Colonic mucosa (tissue), 4 donors: ENCODE measurements around the gene NCOA1. TPM values are rescaled to one million over a fixed set of nuclear protein-coding genes. Genes with fewer than 3 reads are reported as not detected.
A peak's percentile ranks its signal among the peaks of the same experiment; 100 is the strongest.

ENCODE experiments used
- DNase-seq: peaks from one replicate; pipeline ENCODE4 v3.0.0-alpha.2; 2020
- H3K27ac ChIP-seq: fragments of 200-600 bp; one replicate; pipeline ENCODE4 v1.8.0; 2021
- H3K27me3 ChIP-seq: fragments of 200-600 bp; one replicate; pipeline ENCODE4 v1.8.0; 2021
- H3K36me3 ChIP-seq: fragments of 200-600 bp; one replicate; pipeline ENCODE4 v1.8.0; 2021
- H3K4me1 ChIP-seq: fragments of 200-600 bp; one replicate; pipeline ENCODE4 v1.8.0; 2021; ENCODE audit warnings: mild to moderate bottlenecking
- H3K4me3 ChIP-seq: fragments of 200-600 bp; one replicate; pipeline ENCODE4 v1.8.0; 2021
- H3K9ac ChIP-seq, 2 donors: one replicate each; pipeline ENCODE4 v1.7.0; 2013; ENCODE audit warnings: control low read depth in 2 of 2, low read depth in 2 of 2, low read length in 2 of 2
- H3K9me3 ChIP-seq: fragments of 200-600 bp; one replicate; pipeline ENCODE4 v1.8.0; 2021
- intact Hi-C: fragments of 100-400 bp; cut with DNase I; formaldehyde crosslinking; loops from one replicate; pipeline ENCODE4 v1.14.1; 2022
- total RNA-seq, 2 donors: library from RNA; stranded (reverse); fragmentation: NEBNext Ultra II Directional in 1 of 2; extraction: Animal tissue kit (Norgen Biotek cat#: 25700) in 1 of 2; gene quantifications; one replicate each; pipeline ENCODE4 v1.2.1, GENCODE V29; 2021
- TF ChIP-seq, protein P1 (sequence below): fragments of 200-600 bp; IDR thresholded peaks from one replicate; pipeline ENCODE4 v1.8.0; 2022; ENCODE audit warnings: antibody characterized with exemption, mild to moderate bottlenecking
- donor health status: healthy.
- donor health status: DM: no; HTN: no; CAD: no.
- donor health status: DM: no; HTN: no; CAD: no.

The NCOA1 gene
- 10 to 100 TPM; 24.8 to 35.2 TPM for total RNA-seq

DNA sequence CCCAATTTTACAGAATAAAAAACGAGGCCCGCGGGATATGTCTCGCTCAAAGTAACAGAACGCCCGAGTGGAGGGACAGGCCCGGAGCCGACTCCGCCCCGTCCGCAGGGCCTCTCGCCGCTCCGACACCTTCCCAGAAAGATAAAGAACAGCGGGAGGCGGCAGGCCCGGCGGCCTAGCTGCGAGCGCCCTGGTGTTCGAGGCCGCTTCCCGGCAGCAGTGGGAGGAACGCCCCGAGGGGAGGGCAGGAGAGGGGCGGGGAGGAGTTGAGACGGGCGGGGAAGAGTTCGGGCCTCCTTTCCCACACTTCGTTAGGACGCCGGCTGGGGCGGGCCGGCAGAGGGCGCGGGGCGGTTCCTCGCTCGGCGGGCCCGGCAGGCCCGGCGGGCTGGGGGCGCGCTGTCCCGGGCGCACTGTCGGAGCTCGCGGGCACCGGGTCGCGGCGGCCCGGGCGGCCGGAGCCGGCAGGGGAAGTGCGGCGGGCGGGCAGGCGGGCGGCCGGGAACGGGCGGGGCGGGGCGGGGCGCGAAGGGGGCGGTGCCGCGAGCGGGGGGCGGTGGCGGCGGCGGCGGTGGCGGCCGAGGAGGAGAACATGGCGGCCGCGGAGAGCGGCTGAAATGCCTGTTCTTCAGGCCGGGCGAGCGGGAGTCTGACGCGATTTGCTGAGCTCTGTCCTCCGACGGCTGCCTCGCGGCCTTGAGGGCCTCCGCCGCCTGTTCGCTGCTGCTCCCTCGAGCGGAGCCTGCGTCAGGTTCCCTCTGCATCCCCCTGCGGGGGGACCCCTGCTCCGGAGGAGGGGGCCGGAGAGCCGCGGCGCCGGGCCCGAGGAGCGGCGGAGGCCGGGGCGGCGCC, at the start of gene NCOA1:
Gene NCOA1 (plus strand): TSS at position 565 of the 852 bp plus-strand sequence. CDS start 167,424 bp downstream, outside the sequence.
- Histone ChIP-seq H3K27ac (peak within 1 kb of the TSS; percentile 92), H3K9ac (peak within 1 kb of the TSS; percentile 78 to 79), H3K36me3 (no peaks in the 10 kb centered on the region), H3K4me1 (no peaks in the 10 kb centered on the region), H3K27me3 (no peaks in the 10 kb centered on the region), H3K4me3 (peak within 1 kb of the TSS; percentile 71), H3K9me3 (no peaks in the 10 kb centered on the region)
- DNase-seq = peak; percentile 93
- intact Hi-C loops = no loop called here
- TF ChIP-seq, protein P1, sequence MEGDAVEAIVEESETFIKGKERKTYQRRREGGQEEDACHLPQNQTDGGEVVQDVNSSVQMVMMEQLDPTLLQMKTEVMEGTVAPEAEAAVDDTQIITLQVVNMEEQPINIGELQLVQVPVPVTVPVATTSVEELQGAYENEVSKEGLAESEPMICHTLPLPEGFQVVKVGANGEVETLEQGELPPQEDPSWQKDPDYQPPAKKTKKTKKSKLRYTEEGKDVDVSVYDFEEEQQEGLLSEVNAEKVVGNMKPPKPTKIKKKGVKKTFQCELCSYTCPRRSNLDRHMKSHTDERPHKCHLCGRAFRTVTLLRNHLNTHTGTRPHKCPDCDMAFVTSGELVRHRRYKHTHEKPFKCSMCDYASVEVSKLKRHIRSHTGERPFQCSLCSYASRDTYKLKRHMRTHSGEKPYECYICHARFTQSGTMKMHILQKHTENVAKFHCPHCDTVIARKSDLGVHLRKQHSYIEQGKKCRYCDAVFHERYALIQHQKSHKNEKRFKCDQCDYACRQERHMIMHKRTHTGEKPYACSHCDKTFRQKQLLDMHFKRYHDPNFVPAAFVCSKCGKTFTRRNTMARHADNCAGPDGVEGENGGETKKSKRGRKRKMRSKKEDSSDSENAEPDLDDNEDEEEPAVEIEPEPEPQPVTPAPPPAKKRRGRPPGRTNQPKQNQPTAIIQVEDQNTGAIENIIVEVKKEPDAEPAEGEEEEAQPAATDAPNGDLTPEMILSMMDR = no peak

DNA sequence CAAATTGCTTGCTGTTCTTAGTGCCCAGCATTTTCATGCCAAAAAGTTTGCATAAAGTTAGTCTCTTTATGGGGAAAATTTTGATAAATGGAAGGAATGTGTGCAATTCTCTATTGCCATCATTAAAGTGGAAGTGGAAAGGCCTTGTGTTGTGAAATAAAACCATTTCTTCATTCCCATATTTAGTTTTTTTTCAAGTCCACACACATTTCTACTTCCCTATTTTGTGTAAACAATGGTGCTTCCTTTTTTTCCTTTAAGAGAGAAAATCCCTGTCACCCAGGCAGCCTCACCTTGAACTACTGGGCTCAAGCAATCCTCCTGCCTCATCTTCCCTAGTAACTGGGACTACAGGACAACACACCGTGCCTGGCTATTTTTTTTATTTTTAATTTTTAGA, 42.3 kb upstream of the NCOA1 start:
- intact Hi-C loops = no loop called here
- no peak overlapping the region for H3K27ac ChIP-seq
- no peak overlapping the region for H3K9ac ChIP-seq
- H3K9me3 ChIP-seq = no peaks in the 10 kb centered on the region
- no peaks in the 10 kb centered on the region for H3K27me3 ChIP-seq
- no peak for DNase-seq
- H3K36me3 ChIP-seq = no peaks in the 10 kb centered on the region
- H3K4me3 ChIP-seq = no peak overlapping the region
- TF ChIP-seq, protein P1 = no peak
- no peaks in the 10 kb centered on the region for H3K4me1 ChIP-seq

DNA sequence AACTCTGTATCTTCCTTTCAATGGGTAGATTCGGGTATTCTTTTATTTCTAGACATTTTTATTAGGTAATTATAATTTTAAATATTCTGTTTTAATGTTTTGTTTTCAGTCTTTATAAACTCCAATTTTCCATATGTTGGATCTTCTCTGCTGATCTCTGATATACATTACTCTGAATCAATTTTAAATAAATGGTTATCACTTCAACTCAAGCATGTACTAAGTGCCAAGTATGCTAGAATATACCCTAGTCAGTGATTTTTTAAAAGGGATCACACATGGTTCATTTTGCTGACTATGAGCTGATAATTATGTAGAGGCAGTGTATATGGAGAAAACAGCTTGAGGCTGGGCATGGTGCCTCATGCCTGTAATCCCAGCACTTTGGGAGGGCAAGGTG, 41.7 kb upstream of the NCOA1 start:
- Histone ChIP-seq H3K27me3 (no peaks in the 10 kb centered on the region), H3K9me3 (no peaks in the 10 kb centered on the region), H3K4me1 (no peaks in the 10 kb centered on the region), H3K4me3 (no peak overlapping the region), H3K27ac (no peak overlapping the region), H3K9ac (no peak overlapping the region), H3K36me3 (no peaks in the 10 kb centered on the region)
- TF ChIP-seq, protein P1 = no peak
- intact Hi-C loops = no loop called here
- no peak for DNase-seq

DNA sequence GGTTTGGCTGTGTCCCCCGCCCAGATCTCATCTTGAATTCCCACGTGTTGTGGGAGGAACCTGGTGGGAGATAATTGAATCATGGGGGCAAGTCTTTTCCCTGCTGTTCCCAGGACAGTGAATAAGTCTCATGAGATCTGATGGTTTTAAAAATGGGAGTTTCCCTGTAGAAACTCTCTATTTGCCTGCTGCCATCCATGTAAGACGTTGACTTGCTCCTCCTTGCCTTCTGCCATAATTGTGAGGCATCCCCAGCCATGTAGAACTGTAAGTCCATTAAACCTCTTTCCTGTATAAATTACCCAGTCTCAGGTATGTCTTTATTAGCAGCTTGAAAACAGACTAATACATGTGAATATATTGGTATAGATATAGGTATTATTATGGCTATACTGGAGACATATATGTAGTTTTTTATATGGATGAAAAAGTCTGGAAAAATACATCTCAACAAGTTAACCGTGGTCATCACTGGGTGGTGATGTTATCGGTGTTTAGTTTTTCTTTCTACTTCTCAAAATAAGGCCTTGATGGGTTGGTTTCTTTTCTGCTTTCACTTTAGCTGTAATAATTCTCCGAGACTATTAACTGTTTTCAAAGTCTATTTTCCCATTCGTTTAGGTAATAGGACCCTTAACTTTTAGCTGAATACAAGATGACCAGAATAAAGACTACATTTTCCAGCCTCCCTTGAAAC, 39.1 kb upstream of the NCOA1 start:
- H3K36me3 ChIP-seq = no peaks in the 10 kb centered on the region
- H3K9me3 ChIP-seq = no peaks in the 10 kb centered on the region
- H3K9ac ChIP-seq = no peak overlapping the region
- TF ChIP-seq, protein P1 = no peak
- no peaks in the 10 kb centered on the region for H3K27me3 ChIP-seq
- intact Hi-C loops = no loop called here
- H3K4me1 ChIP-seq = no peaks in the 10 kb centered on the region
- no peak for DNase-seq
- no peak overlapping the region for H3K4me3 ChIP-seq
- H3K27ac ChIP-seq = no peak overlapping the region

DNA sequence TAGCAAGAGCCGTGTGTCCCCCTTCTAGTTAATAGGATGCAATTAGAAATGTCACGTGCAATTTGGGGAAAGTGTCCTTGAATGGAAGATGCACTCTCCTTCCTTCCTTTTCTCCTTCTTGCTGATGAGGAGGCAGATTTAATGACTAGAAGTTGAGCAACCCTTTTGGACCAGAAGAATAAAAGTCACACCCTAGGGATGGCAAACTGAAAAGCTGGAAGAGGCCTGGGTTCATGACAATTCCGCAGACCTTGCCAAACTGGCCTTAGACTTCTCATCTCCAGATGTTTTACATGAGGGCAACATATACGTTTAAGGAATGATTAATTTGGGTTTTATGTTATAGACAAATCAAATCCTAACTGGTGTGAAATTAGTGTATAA, 38.6 kb upstream of the NCOA1 start:
- no peak overlapping the region for H3K9ac ChIP-seq
- no peak overlapping the region for H3K27ac ChIP-seq
- no peaks in the 10 kb centered on the region for H3K4me1 ChIP-seq
- no peak overlapping the region for H3K4me3 ChIP-seq
- no peaks in the 10 kb centered on the region for H3K27me3 ChIP-seq
- intact Hi-C loops = no loop called here
- H3K36me3 ChIP-seq = no peaks in the 10 kb centered on the region
- TF ChIP-seq, protein P1 = no peak
- H3K9me3 ChIP-seq = no peaks in the 10 kb centered on the region
- peak; percentile 26 for DNase-seq
